Stimulated activated CD4-positive, alpha-beta T cell treated with anti-CD3 and anti-CD28 coated beads, Interleukin-1b, Interleukin-23, amount 100 ng/mL, for 24 hours (primary cell): ENCODE measurements around the gene GTF2A1.

Experiments
- DNase-seq, 4 experiments: peaks; one replicate each; pipeline ENCODE4 v3.0.0-alpha.2; 2020; ENCODE audit warnings: low read depth in 4 of 4, low spot score in 1 of 4

The GTF2A1 gene

DNA sequence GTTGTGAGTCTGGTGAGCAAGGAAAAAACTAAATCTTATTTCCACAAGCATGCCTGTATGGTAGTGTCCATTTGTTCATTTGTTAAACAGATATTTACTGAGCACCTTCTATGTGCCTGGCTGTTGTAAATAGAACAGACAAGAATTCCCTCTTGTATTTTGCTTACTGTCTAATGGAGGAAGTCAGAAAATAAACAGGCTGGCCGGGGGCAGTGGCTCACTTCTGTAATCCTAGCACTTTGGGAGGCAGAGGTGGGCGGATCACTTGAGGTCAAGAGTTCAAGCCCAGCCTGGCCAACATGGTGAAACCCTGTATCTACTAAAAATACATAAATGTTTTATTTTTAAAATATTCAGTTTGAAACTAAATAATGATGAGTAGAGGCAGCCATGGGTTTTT is 79.3 kb downstream of the GTF2A1 start:
- DNase-seq = no peak

- no peak for DNase-seq
Measured at GRCh38 chr14:81138429-81138828, 82.3 kb downstream of the GTF2A1 start.

DNA sequence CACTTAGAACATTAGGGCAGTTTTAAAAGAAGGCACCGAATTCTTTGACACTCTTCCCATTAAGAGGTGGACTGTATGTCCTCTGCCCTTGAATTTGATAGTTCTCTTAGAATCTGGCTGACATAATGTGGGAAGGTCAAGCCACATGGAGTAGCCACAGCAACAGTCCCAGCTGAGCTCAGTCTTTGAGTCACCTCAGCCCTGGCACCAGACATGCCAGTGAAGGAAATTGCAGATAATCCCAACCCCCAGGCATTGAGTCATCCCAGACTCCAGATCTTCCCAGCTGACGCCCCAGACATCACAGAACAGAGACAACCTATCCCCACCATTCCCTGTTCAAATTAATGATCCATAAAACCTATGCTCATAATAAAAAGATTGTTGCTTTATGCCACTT is 83.4 kb downstream of the GTF2A1 start:
- no peak for DNase-seq

DNA sequence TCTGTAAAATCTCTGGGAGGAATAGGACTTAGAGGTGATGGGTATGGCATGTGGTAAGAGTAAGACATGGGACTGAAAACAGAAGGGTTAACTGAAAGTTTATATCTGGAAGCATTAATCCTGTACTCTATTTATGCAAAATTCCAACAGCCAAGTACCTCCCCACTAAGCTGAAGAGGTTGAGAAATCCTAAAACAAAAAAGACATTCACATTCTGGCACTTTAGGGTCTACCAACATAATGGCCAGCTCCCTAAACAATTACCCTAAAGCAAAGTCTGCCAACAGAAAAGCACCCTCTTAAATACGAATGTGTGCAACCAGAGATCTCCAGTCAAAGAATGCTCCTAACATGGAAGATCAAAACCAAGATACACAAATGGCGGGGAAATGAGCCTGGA is 87.4 kb downstream of the GTF2A1 start:
- no peak for DNase-seq

DNA sequence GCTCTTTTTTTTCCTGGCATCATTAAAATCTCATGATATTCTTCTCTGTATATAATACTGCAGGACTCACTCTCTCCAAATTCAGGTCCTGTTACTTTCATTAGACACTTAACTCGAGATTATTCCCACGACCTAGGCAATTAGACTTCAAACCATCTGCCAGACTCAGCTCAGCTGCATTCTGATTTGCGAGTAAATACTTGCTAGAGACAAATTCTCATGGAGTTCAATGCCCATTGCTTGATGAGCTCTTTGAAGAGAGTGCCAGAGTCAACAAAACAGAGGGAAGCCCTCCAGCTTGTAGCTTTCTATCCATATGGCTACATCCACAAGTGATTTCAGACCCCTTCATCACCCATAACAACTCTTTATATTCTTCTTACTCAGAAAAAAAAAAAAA is 88.3 kb downstream of the GTF2A1 start:
- no peak for DNase-seq

GRCh38 chr14:81129242-81129641 is 91.5 kb downstream of the GTF2A1 start:
- no peak for DNase-seq

DNA sequence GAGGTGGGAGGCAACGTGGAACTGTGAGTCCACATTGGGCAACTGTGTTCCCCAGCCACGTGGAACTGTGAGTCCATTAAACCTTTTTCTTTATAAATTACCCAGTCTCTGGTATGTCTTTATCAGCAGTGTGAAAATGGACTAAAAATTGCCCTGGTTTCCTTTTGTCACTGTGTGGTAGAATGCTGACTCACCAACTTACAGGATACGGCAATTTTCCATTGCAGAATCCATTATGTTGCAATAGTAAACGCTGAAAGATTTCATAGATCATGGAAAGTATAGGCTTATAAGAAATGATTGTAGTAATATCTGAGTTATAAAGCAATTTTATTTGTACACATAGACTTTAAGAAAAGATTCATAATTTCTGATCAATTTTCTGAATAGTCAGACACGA is 93.0 kb downstream of the GTF2A1 start:
- DNase-seq = no peak

DNA sequence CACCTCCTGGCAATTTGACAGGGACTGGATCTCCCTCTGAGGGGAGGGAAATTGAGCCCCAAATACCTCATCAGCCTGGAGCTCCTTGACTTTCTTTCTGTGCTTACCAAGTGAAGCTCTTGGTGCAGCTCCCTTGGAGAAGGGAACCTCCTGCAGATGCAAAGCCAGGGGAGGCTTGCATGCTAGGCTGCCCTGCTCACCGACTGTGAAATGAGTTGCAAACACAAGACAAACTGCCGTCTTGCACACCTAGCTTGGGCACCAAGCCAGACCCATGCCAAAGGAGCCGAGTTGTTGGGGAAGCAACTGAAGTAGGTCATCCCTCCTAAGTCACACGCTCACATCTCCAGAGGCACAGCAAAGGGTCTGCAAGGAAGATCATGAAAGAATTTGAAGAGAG is 95.2 kb downstream of the GTF2A1 start:
- no peak for DNase-seq
